ENCODE measurements around the gene CSPG4.

GRCh38 chr15:75729326-75730069, 16.9 kb upstream of the CSPG4 start:
- no peak for TF ChIP-seq CTCF (IDR thresholded peaks at IDR 0.05)
- no peak for TF ChIP-seq POLR2A (IDR thresholded peaks at IDR 0.05)

Data from breast epithelium (tissue), 3 donors.